HCT116 (cell line): ENCODE data around the gene MOCS1. TPM values are rescaled to one million over a fixed set of nuclear protein-coding genes. Genes with fewer than 3 reads are reported as not detected.
A peak's percentile ranks its signal among the peaks of the same experiment; 100 is the strongest.

Source experiments
- ATAC-seq: fragments of 200-7000 bp; cut with Tn5 transposase; 2 replicates; pipeline ENCODE4 v1.9.1; 2020; ENCODE audit warnings: mild to moderate bottlenecking, moderate library complexity
- Bru-seq: library from RNA; stranded (reverse); fragments of 400-500 nt; gene quantifications from one replicate; lab custom pipeline; 2021; lab: Mats Ljungman, UMichigan
- BruChase-seq, 2 experiments: library from RNA; stranded (reverse); fragments of 400-500 nt; gene quantifications; one replicate each; lab custom pipeline; 2021; lab: Mats Ljungman, UMichigan
- BruUV-seq: library from RNA; stranded (reverse); fragments of 400-500 nt; replicated peaks from 2 replicates; lab custom pipeline; 2021; lab: Mats Ljungman, UMichigan
- CTCF ChIA-PET: fragments of 300-600 bp; sonication (Branson Sonifier 250); formaldehyde crosslinking; loops from one replicate; lab custom pipeline; 2021; ENCODE audit warnings: antibody characterized with exemption; lab: Charles Lee
- POLR2A ChIA-PET: fragments of 300-600, 350-600 bp; sonication (Branson Sonifier 250); formaldehyde crosslinking; loops from one replicate; lab custom pipeline; 2021; ENCODE audit warnings: antibody characterized with exemption; lab: Charles Lee
- RAD21 ChIA-PET, 2 experiments: fragments of 300-600 bp; sonication (Branson Sonifier 250); formaldehyde crosslinking; loops; one replicate each; lab custom pipeline; 2023; ENCODE audit warnings: low total read pairs in 2 of 2; ENCODE audit not compliant: uncharacterized antibody in 2 of 2, unreplicated experiment in 2 of 2, low non-redundant PET in 1 of 2; lab: Charles Lee
- DNase-seq: peaks from one replicate; pipeline ENCODE4 v3.0.0-alpha.2; 2010; ENCODE audit warnings: low read depth, low spot score
- H2AFZ ChIP-seq: fragments of 200-600 bp; shearing (Covaris generic), sonication (generic); 2 replicates; pipeline ENCODE4 v1.6.1; 2017; ENCODE audit warnings: low read depth, mixed run types, mixed read lengths, antibody characterized with exemption, low read length; ENCODE audit not compliant: poor library complexity, severe bottlenecking
- H3K27ac ChIP-seq: 2 replicates; pipeline ENCODE4 v1.5.1; 2012; ENCODE audit warnings: low read depth, low read length
- H3K27me3 ChIP-seq: fragments of 200-600 bp; sonication (generic); 2 replicates; pipeline ENCODE4 v1.6.1; 2016; ENCODE audit warnings: mixed run types, low read length, mixed read lengths; ENCODE audit not compliant: insufficient read depth
- H3K36me3 ChIP-seq, 2 experiments: fragments of 200-500 bp in 1 of 2; fragments of 200-600 bp in 1 of 2; sonication (Bioruptor generic) in 1 of 2; sonication (generic) in 1 of 2; 2 replicates each; pipeline versions ENCODE4 v1.5.1 to v1.6.1; 2014 to 2016; ENCODE audit warnings: low read length in 2 of 2, inconsistent platforms in 1 of 2, mixed read lengths in 1 of 2, mixed run types in 1 of 2; ENCODE audit not compliant: insufficient read depth in 2 of 2, control insufficient read depth in 1 of 2
- H3K4me1 ChIP-seq, 2 experiments: fragments of 200-600 bp in 1 of 2; sonication (generic) in 1 of 2; 2 replicates each; pipeline versions ENCODE4 v1.5.1 to v1.6.1; 2012 to 2017; ENCODE audit warnings: low read length in 2 of 2, inconsistent platforms in 1 of 2, mild to moderate bottlenecking in 1 of 2, mixed read lengths in 1 of 2, mixed run types in 1 of 2, moderate library complexity in 1 of 2; ENCODE audit not compliant: insufficient read depth in 2 of 2, control insufficient read depth in 1 of 2
- H3K4me2 ChIP-seq: fragments of 200-600 bp; sonication (generic); 2 replicates; pipeline ENCODE4 v1.6.1; 2017; ENCODE audit warnings: mixed run types, low read length, mixed read lengths
- H3K4me3 ChIP-seq, 2 experiments: fragments of 200-600 bp in 1 of 2; sonication (generic) in 1 of 2; replicated peaks in 1 of 2; 2 replicates each; pipeline ENCODE4 v1.5.1; 2011 to 2016; ENCODE audit warnings: low read length in 2 of 2, control low read depth in 1 of 2, low read depth in 1 of 2, mild to moderate bottlenecking in 1 of 2, mixed read lengths in 1 of 2, mixed run types in 1 of 2
- H3K79me2 ChIP-seq: fragments of 200-600 bp; sonication (generic); 2 replicates; pipeline ENCODE4 v1.6.1; 2017; ENCODE audit warnings: mild to moderate bottlenecking, mixed run types, low read length, moderate library complexity, mixed read lengths; ENCODE audit not compliant: insufficient read depth
- H3K9ac ChIP-seq: fragments of 200-600 bp; sonication (generic); 2 replicates; pipeline ENCODE4 v1.6.1; 2016; ENCODE audit warnings: low read length, mixed read lengths
- H3K9me2 ChIP-seq: fragments of 200-600 bp; sonication (generic), shearing (Covaris generic); 2 replicates; pipeline ENCODE4 v1.6.1; 2017; ENCODE audit warnings: mixed run types, mild to moderate bottlenecking, moderate library complexity; ENCODE audit not compliant: insufficient read depth
- H3K9me3 ChIP-seq, 2 experiments: fragments of 200-500 bp in 1 of 2; fragments of 200-600 bp in 1 of 2; sonication (Bioruptor generic) in 1 of 2; sonication (generic) in 1 of 2; 2 replicates each; pipeline ENCODE4 v1.6.1; 2014 to 2017; ENCODE audit warnings: low read length in 2 of 2, mixed read lengths in 2 of 2, inconsistent platforms in 1 of 2, low read depth in 1 of 2, mild to moderate bottlenecking in 1 of 2, mixed run types in 1 of 2, moderate library complexity in 1 of 2; ENCODE audit not compliant: control insufficient read depth in 1 of 2, insufficient read depth in 1 of 2
- H4K20me1 ChIP-seq: fragments of 200-600 bp; sonication (generic), shearing (Covaris generic); 2 replicates; pipeline ENCODE4 v1.6.1; 2017; ENCODE audit warnings: mixed run types, mild to moderate bottlenecking, moderate library complexity; ENCODE audit not compliant: insufficient read depth
- ATF3 ChIP-seq: IDR thresholded peaks from 2 replicates; pipeline ENCODE4 v1.6.1; 2012
- CBX3 ChIP-seq: IDR thresholded peaks from 2 replicates; pipeline ENCODE4 v1.6.1; 2012; ENCODE audit warnings: low read depth
- CEBPB ChIP-seq: IDR thresholded peaks from 2 replicates; pipeline ENCODE4 v1.6.1; 2012; ENCODE audit warnings: low read depth
- EGR1 ChIP-seq: IDR thresholded peaks from 2 replicates; pipeline ENCODE4 v1.6.1; 2012; ENCODE audit warnings: low read depth
- ELF1 ChIP-seq: IDR thresholded peaks from 2 replicates; pipeline ENCODE4 v1.6.1; 2012; ENCODE audit warnings: low read depth, borderline replicate concordance
- EZH2 ChIP-seq: fragments of 200-600 bp; sonication (generic); IDR thresholded peaks from 2 replicates; pipeline ENCODE4 v1.6.1; 2017; ENCODE audit warnings: antibody characterized with exemption, mixed run types
- FOSL1 ChIP-seq: IDR thresholded peaks from 2 replicates; pipeline ENCODE4 v1.6.1; 2012; ENCODE audit warnings: low read depth
- MAX ChIP-seq: IDR thresholded peaks from 2 replicates; pipeline ENCODE4 v1.6.1; 2012
- POLR2AphosphoS5 ChIP-seq: IDR thresholded peaks from 2 replicates; pipeline ENCODE4 v1.6.1; 2011; ENCODE audit warnings: mild to moderate bottlenecking, low read depth, low read length, moderate library complexity
- REST ChIP-seq: IDR thresholded peaks from 2 replicates; pipeline ENCODE4 v1.6.1; 2012; ENCODE audit warnings: low read depth
- SIN3A ChIP-seq: IDR thresholded peaks from 2 replicates; pipeline ENCODE4 v1.6.1; 2012; ENCODE audit warnings: low read depth
- SP1 ChIP-seq: IDR thresholded peaks from 2 replicates; pipeline ENCODE4 v1.6.1; 2012; ENCODE audit warnings: low read depth
- SRF ChIP-seq: IDR thresholded peaks from 2 replicates; pipeline ENCODE4 v1.6.1; 2012; ENCODE audit warnings: low read depth
- TCF7L2 ChIP-seq: IDR thresholded peaks from 2 replicates; pipeline ENCODE4 v1.7.0; 2011; ENCODE audit warnings: borderline replicate concordance, inconsistent platforms; ENCODE audit not compliant: insufficient read depth, insufficient read length; ENCODE audit errors: extremely low read depth
- ZBTB33 ChIP-seq: IDR thresholded peaks from 2 replicates; pipeline ENCODE4 v1.6.1; 2011; ENCODE audit warnings: mild to moderate bottlenecking, low read length, moderate library complexity; ENCODE audit not compliant: insufficient replicate concordance; ENCODE audit errors: extremely low read depth
- ZFX ChIP-seq: fragments of 450-650 bp; IDR thresholded peaks from 2 replicates; pipeline ENCODE4 v1.6.1; 2017
- intact Hi-C: fragments of 100-400 bp; cut with micrococcal nuclease; formaldehyde crosslinking; loops from 2 replicates; pipeline ENCODE4 v1.10.0; 2022
- long read RNA-seq: library from polyadenylated mRNA; unstranded; transcript quantifications from one replicate; pipeline ENCODE4 v2.0.0, GENCODE V29; 2021; ENCODE audit not compliant: unreplicated experiment
- polyA plus RNA-seq: library from polyadenylated mRNA; unstranded; fragments of >200 nt; gene quantifications from 2 replicates; pipeline ENCODE4 v1.2.1, GENCODE V29; 2012; ENCODE audit warnings: missing spikeins
- total RNA-seq: library from RNA; stranded (reverse); gene quantifications from one replicate; pipeline ENCODE4 v1.2.1, GENCODE V29; 2021; ENCODE audit not compliant: unreplicated experiment

MOCS1 gene
- total RNA-seq (9.3 TPM), Bru-seq, nascent RNA (percentile 49 among the genes with signal in this experiment), BruChase-seq, experiment 1, labeled RNA remaining after a 6-hour chase (percentile 43 among the genes with signal in this experiment), BruChase-seq, experiment 2, labeled RNA remaining after a 2-hour chase (percentile 50 among the genes with signal in this experiment)
- 7.8 TPM in 2 replicates for polyA plus RNA-seq
- long read RNA-seq, full-length matches to known transcripts: 10 of 35 reads
- long read RNA-seq, partial matches to known transcripts: 12 of 35 reads
- long read RNA-seq, other reads (novel, unspliced or antisense): 13 of 35 reads

GRCh38 chr6:39934131-39934757 lies at the start of gene MOCS1:
MOCS1 (minus strand) TSS chr6:39934462; CDS start chr6:39934417, 45 bp downstream.
- RAD21 ChIA-PET: no interaction called here
- H4K20me1 ChIP-seq: no peaks in the 10 kb centered on the region
- no peaks in the 10 kb centered on the region for H3K9me2 ChIP-seq
- H3K9me3 ChIP-seq: no peaks in the 10 kb centered on the region
- H3K36me3 ChIP-seq: no peaks in the 10 kb centered on the region
- intact Hi-C loops: no loop called here
- H2AFZ ChIP-seq: peak within 1 kb of the TSS; percentile 76
- peak; percentile 32 for DNase-seq
- CTCF ChIA-PET: interaction anchor here (1.7 kb wide), 1 partner anchor 68 kb away, joined by 3 read pairs; no protein-coding TSS in a partner anchor
- peak within 1 kb of the TSS; percentile 48; the same call in 1 of the 2 replicates for H3K27ac ChIP-seq
- BruUV-seq: no TSS peak
- peaks cover 15% of the 10 kb centered on the region; the same call in 1 of the 2 replicates for H3K27me3 ChIP-seq
- H3K4me2 ChIP-seq: peak within 1 kb of the TSS; percentile 89
- H3K4me1 ChIP-seq: peaks cover 6 to 14% of the 10 kb centered on the region in 2 experiments; a peak in 2 of 4 replicates
- no peaks in the 10 kb centered on the region for H3K79me2 ChIP-seq
- POLR2A ChIA-PET: no interaction called here
- peak within 1 kb of the TSS; percentile 73 to 74 for H3K4me3 ChIP-seq
- ATAC-seq: peak; percentile 98
- TF ChIP-seq ELF1 (no peak), FOSL1 (no peak), SRF (no peak), EZH2 (no peak), ZFX (no peak), ATF3 (no peak), MAX (0 out of 2 replicates have a peak, but pooled peaks have one; percentile 13), EGR1 (no peak), SP1 (peak; percentile 50), CEBPB (no peak), POLR2AphosphoS5 (peak; percentile 76), REST (no peak), ZBTB33 (no peak), CBX3 (no peak), TCF7L2 (no peak), SIN3A (no peak)
- peak within 1 kb of the TSS; percentile 63 for H3K9ac ChIP-seq
